IgD-negative memory B cell (primary cell): Measurements from ENCODE around the gene USP15. TPM values are rescaled to one million over a fixed set of nuclear protein-coding genes. Genes with fewer than 3 reads are reported as not detected.
"Not testable (repeated sequence)": the region's sequence is repeated elsewhere in the genome, so short reads cannot be mapped to it uniquely, and the experiment has no call there.

Experiments used
- H3K27ac Mint-ChIP-seq, 3 donors: one replicate each; pipeline ENCODE4 v1.8.0; 2020 to 2022; ENCODE audit warnings: mild to moderate bottlenecking in 3 of 3, mixed read lengths in 3 of 3, moderate library complexity in 1 of 3
- H3K27me3 Mint-ChIP-seq: one replicate; pipeline ENCODE4 v1.8.0; 2021; ENCODE audit warnings: mixed read lengths
- H3K36me3 Mint-ChIP-seq: one replicate; pipeline ENCODE4 v1.8.0; 2020; ENCODE audit warnings: mild to moderate bottlenecking, mixed read lengths
- H3K4me1 Mint-ChIP-seq, 3 donors: one replicate each; pipeline ENCODE4 v1.8.0; 2020 to 2022; ENCODE audit warnings: mixed read lengths in 3 of 3, mild to moderate bottlenecking in 1 of 3
- H3K4me3 Mint-ChIP-seq, 4 donors: one replicate each; pipeline ENCODE4 v1.8.0; 2020 to 2022; ENCODE audit warnings: mild to moderate bottlenecking in 4 of 4, mixed read lengths in 4 of 4, moderate library complexity in 3 of 4
- H3K9me3 Mint-ChIP-seq, 3 donors: one replicate each; pipeline ENCODE4 v1.8.0; 2020 to 2021; ENCODE audit warnings: mixed read lengths in 3 of 3, mild to moderate bottlenecking in 1 of 3
- polyA plus RNA-seq: library from polyadenylated mRNA; unstranded; fragments of 300-500 nt; fragmentation: Illumina TruSeq; gene quantifications from one replicate; pipeline ENCODE4 v1.2.3, GENCODE V29; 2021

USP15 gene
- polyA plus RNA-seq, 1 donor from 2014 or later = 70.6 TPM

GRCh38 chr12:62429457-62429856, 169.3 kb downstream of the USP15 start:
- peaks cover 9% of the 10 kb centered on the region for H3K27me3 Mint-ChIP-seq
- peaks cover 1 to 17% (median 7%) of the 10 kb centered on the region in 3 donors for H3K9me3 Mint-ChIP-seq
- no peak overlapping the region for H3K4me3 Mint-ChIP-seq
- peaks cover 2% of the 10 kb centered on the region for H3K36me3 Mint-ChIP-seq
- no peak overlapping the region for H3K27ac Mint-ChIP-seq
- H3K4me1 Mint-ChIP-seq = peaks cover 0 to 1% (median 0%) of the 10 kb centered on the region in 3 donors

GRCh38 chr12:62434494-62435302, 174.5 kb downstream of the USP15 start:
- Mint-ChIP-seq H3K36me3 (no peaks in the 10 kb centered on the region), H3K27me3 (peaks cover 31% of the 10 kb centered on the region), H3K9me3 (peaks cover 0 to 2% (median 0%) of the 10 kb centered on the region in 3 donors), H3K4me3 (peak overlapping the region; percentile 82 to 94 (median 86)), H3K4me1 (peaks cover 3 to 15% (median 8%) of the 10 kb centered on the region in 3 donors), H3K27ac (no peak overlapping the region)

GRCh38 chr12:62435303-62436163, 175.3 kb downstream of the USP15 start:
- Mint-ChIP-seq H3K4me3 (peak overlapping the region; percentile 82 to 94 (median 86)), H3K9me3 (peaks cover 0 to 2% (median under 1%) of the 10 kb centered on the region in 3 donors), H3K27ac (peak overlapping the region in 1 of 3 donors; percentile 54), H3K4me1 (peaks cover 3 to 15% (median 8%) of the 10 kb centered on the region in 3 donors), H3K36me3 (no peaks in the 10 kb centered on the region), H3K27me3 (peaks cover 31% of the 10 kb centered on the region)

- peaks cover 27% of the 10 kb centered on the region for H3K27me3 Mint-ChIP-seq
- H3K4me3 Mint-ChIP-seq = peak overlapping the region; percentile 12 to 94 (median 85)
- H3K4me1 Mint-ChIP-seq = peaks cover 3 to 15% (median 8%) of the 10 kb centered on the region in 3 donors
- no peaks in the 10 kb centered on the region for H3K36me3 Mint-ChIP-seq
- peaks cover 0 to 7% (median 3%) of the 10 kb centered on the region in 3 donors for H3K9me3 Mint-ChIP-seq
- no peak overlapping the region for H3K27ac Mint-ChIP-seq
These were observed 175.9 kb downstream of the USP15 start for GRCh38 chr12:62436164-62436503.

- Mint-ChIP-seq H3K27me3 (peaks cover 27% of the 10 kb centered on the region), H3K4me3 (peak overlapping the region in 1 of 4 donors; percentile 38), H3K36me3 (no peaks in the 10 kb centered on the region), H3K27ac (no peak overlapping the region), H3K9me3 (peaks cover 2 to 25% (median 10%) of the 10 kb centered on the region in 3 donors), H3K4me1 (peaks cover 3 to 15% (median 8%) of the 10 kb centered on the region in 3 donors)
These were observed 178.0 kb downstream of the USP15 start for GRCh38 chr12:62438098-62438692.

- H3K4me3 Mint-ChIP-seq = no peak overlapping the region
- no peaks in the 10 kb centered on the region for H3K4me1 Mint-ChIP-seq
- peaks cover 7% of the 10 kb centered on the region for H3K27me3 Mint-ChIP-seq
- H3K9me3 Mint-ChIP-seq = peaks cover 8 to 19% (median 15%) of the 10 kb centered on the region in 3 donors
- H3K36me3 Mint-ChIP-seq = peaks cover 4% of the 10 kb centered on the region
- no peak overlapping the region for H3K27ac Mint-ChIP-seq
These were observed 186.7 kb downstream of the USP15 start for GRCh38 chr12:62446754-62447452.

- Mint-ChIP-seq H3K36me3 (peaks cover 4% of the 10 kb centered on the region), H3K27me3 (peaks cover 7% of the 10 kb centered on the region), H3K27ac (no peak overlapping the region), H3K4me1 (no peaks in the 10 kb centered on the region), H3K9me3 (peaks cover 3 to 7% (median 5%) of the 10 kb centered on the region in 3 donors), H3K4me3 (no peak overlapping the region)
These were observed 188.2 kb downstream of the USP15 start for GRCh38 chr12:62448436-62448835.

- H3K36me3 Mint-ChIP-seq = not testable (repeated sequence)
These were observed 195.2 kb downstream of the USP15 start for GRCh38 chr12:62455429-62455828.

GRCh38 chr12:62458626-62459025, 198.4 kb downstream of the USP15 start:
- Mint-ChIP-seq H3K4me1 (no peaks in the 10 kb centered on the region), H3K27me3 (peaks cover 9% of the 10 kb centered on the region), H3K27ac (no peak overlapping the region), H3K36me3 (peaks cover 3% of the 10 kb centered on the region), H3K4me3 (no peak overlapping the region), H3K9me3 (peaks cover 9 to 20% (median 10%) of the 10 kb centered on the region in 3 donors)

More at GRCh38 chr12:62455429-62455828, 195.2 kb downstream of the USP15 start:
- not testable (repeated sequence) for H3K4me3 Mint-ChIP-seq, H3K9me3 Mint-ChIP-seq, H3K4me1 Mint-ChIP-seq, H3K27ac Mint-ChIP-seq
- peaks cover 12% of the 10 kb centered on the region for H3K27me3 Mint-ChIP-seq

- no peaks in the 10 kb centered on the region for H3K4me1 Mint-ChIP-seq
- H3K4me3 Mint-ChIP-seq = no peak overlapping the region
- H3K9me3 Mint-ChIP-seq = peaks cover 9 to 26% (median 10%) of the 10 kb centered on the region in 3 donors
- peaks cover 7% of the 10 kb centered on the region for H3K27me3 Mint-ChIP-seq
- no peak overlapping the region for H3K27ac Mint-ChIP-seq
- H3K36me3 Mint-ChIP-seq = peaks cover 3% of the 10 kb centered on the region
These were observed 199.8 kb downstream of the USP15 start for GRCh38 chr12:62459976-62460375.

GRCh38 chr12:62461171-62461837, 201.1 kb downstream of the USP15 start:
- H3K27ac Mint-ChIP-seq, H3K27me3 Mint-ChIP-seq, H3K4me1 Mint-ChIP-seq, H3K36me3 Mint-ChIP-seq: not testable (repeated sequence)
- Mint-ChIP-seq H3K9me3 (peaks cover 6 to 19% (median 8%) of the 10 kb centered on the region in 3 donors), H3K4me3 (peak overlapping the region in 1 of 4 donors; percentile 45)

- H3K36me3 Mint-ChIP-seq, H3K27me3 Mint-ChIP-seq, H3K27ac Mint-ChIP-seq: not testable (repeated sequence)
- H3K4me3 Mint-ChIP-seq = peak overlapping the region in 1 of 4 donors; percentile 41
- H3K9me3 Mint-ChIP-seq = peaks cover 6 to 18% (median 8%) of the 10 kb centered on the region in 3 donors
- peaks cover 13 to 14% (median 13%) of the 10 kb centered on the region in 3 donors for H3K4me1 Mint-ChIP-seq
These were observed 203.0 kb downstream of the USP15 start for GRCh38 chr12:62463252-62463651.
